Gastroesophageal sphincter (tissue), 4 donors: ENCODE results near the gene NIF3L1. TPM values are rescaled to one million over a fixed set of nuclear protein-coding genes. Genes with fewer than 3 reads are reported as not detected.
"Not testable (repeated sequence)": the region's sequence is repeated elsewhere in the genome, so short reads cannot be mapped to it uniquely, and the experiment has no call there.

Experiments used
- ATAC-seq: fragments of 150-250 bp; one replicate; pipeline ENCODE4 v1.9.1; 2016; ENCODE audit warnings: mild to moderate bottlenecking, moderate library complexity
- H3K27ac ChIP-seq, 4 donors: fragments of 200-600 bp; sonication (generic) in 3 of 4; 1 replicate in 3 of 4; 2 replicates in 1 of 4; pipeline ENCODE4 v1.5.1; 2016 to 2019
- H3K27me3 ChIP-seq: fragments of 200-600 bp; sonication (generic); one replicate; pipeline ENCODE4 v1.5.1; 2019
- H3K36me3 ChIP-seq, 2 donors: fragments of 200-600 bp; sonication (generic); one replicate each; pipeline ENCODE4 v1.5.1; 2019; ENCODE audit warnings: control low read depth in 1 of 2
- H3K4me1 ChIP-seq, 3 donors: fragments of 200-600 bp; sonication (generic); 1 replicate in 2 of 3; 2 replicates in 1 of 3; pipeline ENCODE4 v1.5.1; 2016 to 2019; ENCODE audit warnings: control low read depth in 2 of 3
- H3K4me3 ChIP-seq, 2 donors: fragments of 200-600 bp; sonication (generic); one replicate each; pipeline ENCODE4 v1.5.1; 2019; ENCODE audit warnings: mild to moderate bottlenecking in 1 of 2, moderate library complexity in 1 of 2
- H3K9me3 ChIP-seq, 3 donors: fragments of 200-600 bp; sonication (generic); one replicate each; pipeline ENCODE4 v1.5.1; 2017 to 2019; ENCODE audit warnings: control low read depth in 2 of 3
- CTCF ChIP-seq, 4 experiments: fragments of 200-600 bp in 2 of 4; fragments of 450-650 bp in 2 of 4; sonication (generic) in 1 of 4; IDR thresholded peaks; one replicate each; pipeline ENCODE4 v1.5.1; 2017 to 2019; ENCODE audit warnings: antibody characterized with exemption in 4 of 4, mild to moderate bottlenecking in 2 of 4, moderate library complexity in 2 of 4
- EP300 ChIP-seq: sonication (generic); formaldehyde crosslinking; IDR thresholded peaks from one replicate; pipeline ENCODE4 v1.6.1; 2017; ENCODE audit warnings: antibody characterized with exemption, mild to moderate bottlenecking
- POLR2A ChIP-seq, 2 donors: fragments of 450-650 bp; IDR thresholded peaks; one replicate each; pipeline ENCODE4 v1.6.1; 2017; ENCODE audit warnings: antibody characterized with exemption in 2 of 2, mild to moderate bottlenecking in 2 of 2, moderate library complexity in 1 of 2
- POLR2AphosphoS5 ChIP-seq: sonication (generic); formaldehyde crosslinking; IDR thresholded peaks from one replicate; pipeline ENCODE4 v1.6.1; 2017; ENCODE audit warnings: antibody characterized with exemption
- WGBS, 2 donors: methylation state at CpG; one replicate each; pipeline ENCODE4 v1.1.5; 2018; ENCODE audit warnings: low coverage in 1 of 2; 5-methylcytosine and 5-hydroxymethylcytosine counted together
- total RNA-seq, 4 donors: library from RNA; depleted of rRNA; stranded (reverse); fragments of >200 nt; gene quantifications; one replicate each; pipeline ENCODE4 v1.1.0, GENCODE V29; 2016

NIF3L1 gene
- total RNA-seq, 4 donors from 2014 or later = 13.9 to 21.3 (median 15.0) TPM

DNA sequence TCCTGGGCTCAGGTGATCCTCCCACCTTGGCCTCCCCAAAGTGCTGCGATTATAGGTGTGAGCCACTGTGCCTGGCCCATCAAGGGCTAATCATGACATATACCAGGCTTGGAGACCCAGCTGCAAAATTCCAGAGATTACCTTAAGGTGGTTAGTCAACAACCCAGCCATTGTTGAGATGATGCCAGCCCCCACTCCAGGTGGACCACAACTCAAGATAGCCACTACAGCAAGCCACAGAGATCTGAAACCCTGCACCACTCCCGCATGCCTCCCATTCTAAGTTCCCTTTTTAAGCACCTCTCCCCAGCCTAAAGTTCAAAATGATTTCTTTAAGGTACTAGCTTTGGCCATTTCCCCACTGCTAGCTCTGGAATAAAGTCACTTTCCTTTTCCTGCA is 20.2 kb upstream of the NIF3L1 start:
- H3K4me1 ChIP-seq = peaks cover 0 to 30% (median 0%) of the 10 kb centered on the region in 3 donors
- no peak for ATAC-seq
- H3K9me3 ChIP-seq = no peaks in the 10 kb centered on the region
- no peak overlapping the region for H3K4me3 ChIP-seq
- no peaks in the 10 kb centered on the region for H3K27me3 ChIP-seq
- WGBS, 2 donors = 100% methylated on average over 1 of the region's 2 CpGs
- H3K36me3 ChIP-seq = peaks cover 0 to 38% of the 10 kb centered on the region in 2 donors
- no peak overlapping the region for H3K27ac ChIP-seq
- TF ChIP-seq POLR2A (IDR thresholded peaks at IDR 0.05) (no peak), EP300 (no peak), CTCF (IDR thresholded peaks at IDR 0.05) (no peak), POLR2AphosphoS5 (no peak)

DNA sequence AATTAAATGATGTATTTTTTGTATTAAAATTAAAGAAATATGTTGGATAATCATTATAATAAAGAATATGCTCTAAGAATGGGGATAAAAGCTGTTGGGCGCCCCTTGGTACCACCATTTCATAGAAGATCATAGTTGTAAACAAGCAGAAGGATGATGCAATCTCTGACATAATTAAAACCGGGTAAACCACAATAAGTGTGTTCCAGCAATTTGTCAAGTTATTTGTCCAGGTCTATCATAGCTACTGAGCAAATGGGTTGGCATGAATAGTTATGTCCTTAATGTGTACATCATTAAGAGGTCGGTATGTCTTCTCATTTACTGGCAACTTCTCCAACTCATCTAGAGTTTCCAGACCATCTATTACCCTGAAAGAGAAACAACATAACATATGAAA is 18.0 kb upstream of the NIF3L1 start:
- H3K9me3 ChIP-seq = no peaks in the 10 kb centered on the region
- no peak overlapping the region for H3K27ac ChIP-seq
- WGBS, 2 donors = 81 to 83% methylated on average over 3 of the region's 3 CpGs
- no peak overlapping the region for H3K4me3 ChIP-seq
- ATAC-seq = no peak
- TF ChIP-seq CTCF (IDR thresholded peaks at IDR 0.05) (no peak), POLR2AphosphoS5 (no peak), POLR2A (IDR thresholded peaks at IDR 0.05) (no peak), EP300 (no peak)
- H3K4me1 ChIP-seq = peaks cover 0 to 16% (median 0%) of the 10 kb centered on the region in 3 donors
- H3K36me3 ChIP-seq = peaks cover 0 to 59% of the 10 kb centered on the region in 2 donors
- H3K27me3 ChIP-seq = no peaks in the 10 kb centered on the region

DNA sequence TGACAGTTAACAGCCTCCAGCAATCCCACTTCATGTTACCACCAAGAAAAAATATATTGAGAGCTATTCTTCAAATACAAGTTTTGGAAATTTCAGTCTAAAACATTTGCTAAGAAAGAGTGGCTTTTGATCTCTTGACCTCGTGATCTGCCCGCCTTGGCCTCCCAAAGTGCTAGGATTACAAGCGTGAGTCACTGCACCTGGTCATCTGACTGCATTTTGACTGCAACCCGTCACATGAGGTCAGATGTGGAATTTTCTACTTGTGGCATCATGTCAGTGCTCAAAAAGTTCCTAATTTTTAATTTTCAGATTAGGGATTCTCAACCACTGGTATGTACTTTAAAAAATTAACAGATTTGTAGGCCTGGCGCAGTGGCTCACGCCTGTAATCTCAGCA is 15.6 kb upstream of the NIF3L1 start:
- Histone ChIP-seq H3K36me3 (peaks cover 0 to 83% of the 10 kb centered on the region in 2 donors), H3K9me3 (no peaks in the 10 kb centered on the region), H3K4me3 (no peak overlapping the region), H3K27me3 (no peaks in the 10 kb centered on the region), H3K27ac (no peak overlapping the region), H3K4me1 (no peaks in the 10 kb centered on the region)
- WGBS, 2 donors = 92 to 96% methylated on average over 4 to 6 of the region's 6 CpGs
- TF ChIP-seq POLR2A (IDR thresholded peaks at IDR 0.05) = no peak
- TF ChIP-seq CTCF (IDR thresholded peaks at IDR 0.05) = no peak
- no peak for TF ChIP-seq POLR2AphosphoS5
- no peak for TF ChIP-seq EP300
- no peak for ATAC-seq

- no peaks in the 10 kb centered on the region for H3K4me1 ChIP-seq
- no peaks in the 10 kb centered on the region for H3K27me3 ChIP-seq
- H3K27ac ChIP-seq = no peak overlapping the region
- no peak for ATAC-seq
- H3K36me3 ChIP-seq = peaks cover 0 to 98% of the 10 kb centered on the region in 2 donors
- H3K9me3 ChIP-seq = no peaks in the 10 kb centered on the region
- TF ChIP-seq EP300 (no peak), POLR2A (IDR thresholded peaks at IDR 0.05) (no peak), POLR2AphosphoS5 (no peak), CTCF (IDR thresholded peaks at IDR 0.05) (no peak)
- no peak overlapping the region for H3K4me3 ChIP-seq
These were observed 11.7 kb upstream of the NIF3L1 start for GRCh38 chr2:200877443-200877842.

DNA sequence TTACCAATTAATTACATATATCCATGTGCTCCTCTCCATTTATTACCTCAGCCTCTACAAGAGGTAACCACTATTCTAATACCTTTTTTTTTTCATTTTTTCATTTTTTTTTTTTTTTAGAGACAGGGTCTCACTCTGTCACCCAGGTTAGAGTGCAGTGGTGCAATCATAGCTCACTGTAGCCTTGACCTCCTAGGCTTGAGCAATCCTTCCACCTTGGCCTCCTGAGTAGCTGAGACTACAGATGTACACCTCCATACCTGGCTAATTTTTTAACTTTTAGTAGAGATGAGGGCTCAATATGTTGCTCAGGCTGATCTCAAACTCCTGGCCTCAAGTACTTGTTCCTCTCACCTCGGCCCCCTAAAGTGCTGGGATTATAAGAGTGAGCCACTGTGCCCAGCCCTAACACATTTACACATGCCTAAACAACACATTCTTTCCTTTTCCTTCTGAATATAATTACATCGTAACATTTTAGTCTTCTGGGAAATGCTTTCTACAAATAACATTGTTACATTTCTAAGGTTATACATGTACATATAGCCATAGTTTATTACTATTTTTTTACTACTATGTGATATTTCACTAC is 10.8 kb upstream of the NIF3L1 start:
- no peak for TF ChIP-seq POLR2AphosphoS5
- no peak for TF ChIP-seq EP300
- TF ChIP-seq CTCF (IDR thresholded peaks at IDR 0.05) = no peak
- Histone ChIP-seq H3K36me3 (peaks cover 0 to 98% of the 10 kb centered on the region in 2 donors), H3K27me3 (no peaks in the 10 kb centered on the region)

DNA sequence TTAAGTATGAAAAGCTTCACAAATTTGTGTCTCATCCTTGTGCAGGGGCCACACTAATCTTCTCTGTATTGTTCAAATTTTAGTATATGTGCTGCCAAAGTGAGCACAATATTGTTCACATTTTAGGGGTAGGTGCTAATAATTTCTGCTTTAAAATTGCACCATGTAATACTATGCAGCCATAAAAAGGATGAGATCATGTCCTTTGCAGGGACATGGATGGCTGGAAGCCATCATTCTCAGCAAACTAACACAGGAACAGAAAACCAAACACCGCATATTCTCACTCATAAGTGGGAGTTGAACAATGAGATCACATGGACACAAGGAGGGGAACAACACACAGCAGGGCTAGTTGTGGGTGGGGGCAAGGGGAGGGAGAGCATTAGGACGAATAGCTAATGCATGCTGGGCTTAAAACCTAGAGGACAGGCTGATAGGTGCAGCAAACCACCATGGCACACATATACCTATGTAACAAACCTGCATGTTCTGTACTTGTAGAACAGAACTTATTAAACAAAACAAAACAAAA is 7.4 kb upstream of the NIF3L1 start:
- 80 to 86% methylated on average over 2 of the region's 2 CpGs for whole genome bisulfite sequencing, 2 donors
- H3K9me3 ChIP-seq, H3K4me3 ChIP-seq, H3K4me1 ChIP-seq, H3K27me3 ChIP-seq, H3K27ac ChIP-seq, ATAC-seq: not testable (repeated sequence)
- H3K36me3 ChIP-seq = peaks cover 0 to 93% of the 10 kb centered on the region in 2 donors

More for the DNA sequence above, 10.8 kb upstream of the NIF3L1 start:
- Histone ChIP-seq H3K4me1 (no peaks in the 10 kb centered on the region), H3K4me3 (no peak overlapping the region), H3K9me3 (no peaks in the 10 kb centered on the region), H3K27ac (no peak overlapping the region)
- WGBS, 2 donors = 87 to 88% methylated on average over 2 of the region's 2 CpGs
- no peak for ATAC-seq
